CD4-positive, alpha-beta T cell treated with Interleukin-1 beta for 1 hour (primary cell): ENCODE measurements around the gene HIP1R.

Experiments
- DNase-seq, 2 donors: peaks; one replicate each; pipeline ENCODE4 v3.0.0-alpha.2; 2020 to 2022

HIP1R gene

GRCh38 chr12:122847921-122848421 lies 12.7 kb downstream of the HIP1R start:
- no peak for DNase-seq

GRCh38 chr12:122848471-122849351 lies 13.5 kb downstream of the HIP1R start:
- DNase-seq: no peak

GRCh38 chr12:122849352-122850047 lies 14.2 kb downstream of the HIP1R start:
- DNase-seq: no peak

GRCh38 chr12:122850048-122850445 lies 14.8 kb downstream of the HIP1R start:
- DNase-seq: no peak

- no peak for DNase-seq
These were observed 15.6 kb downstream of the HIP1R start for GRCh38 chr12:122850695-122851350.

GRCh38 chr12:122851820-122852219 lies 16.6 kb downstream of the HIP1R start:
- no peak for DNase-seq

- no peak for DNase-seq
These were observed 17.3 kb downstream of the HIP1R start for GRCh38 chr12:122852336-122853275.

- no peak for DNase-seq
These were observed 18.5 kb downstream of the HIP1R start for GRCh38 chr12:122853582-122854245.

GRCh38 chr12:122854554-122854953 lies 19.3 kb downstream of the HIP1R start:
- no peak for DNase-seq

GRCh38 chr12:122855071-122855829 lies 20.0 kb downstream of the HIP1R start:
- no peak for DNase-seq

- no peak for DNase-seq
These were observed 20.9 kb downstream of the HIP1R start for GRCh38 chr12:122855928-122856831.

GRCh38 chr12:122856999-122857671 lies 21.9 kb downstream of the HIP1R start:
- DNase-seq: no peak

- no peak for DNase-seq
These were observed 22.9 kb downstream of the HIP1R start for GRCh38 chr12:122858171-122858570.

GRCh38 chr12:122858591-122859302 lies 23.5 kb downstream of the HIP1R start:
- DNase-seq: no peak

GRCh38 chr12:122859303-122860039 lies 24.2 kb downstream of the HIP1R start:
- DNase-seq: no peak

- DNase-seq: peak; percentile 80 to 81
These were observed 25.0 kb downstream of the HIP1R start for GRCh38 chr12:122860040-122860853.
